ENCODE results near the gene NTRK1.

DNA sequence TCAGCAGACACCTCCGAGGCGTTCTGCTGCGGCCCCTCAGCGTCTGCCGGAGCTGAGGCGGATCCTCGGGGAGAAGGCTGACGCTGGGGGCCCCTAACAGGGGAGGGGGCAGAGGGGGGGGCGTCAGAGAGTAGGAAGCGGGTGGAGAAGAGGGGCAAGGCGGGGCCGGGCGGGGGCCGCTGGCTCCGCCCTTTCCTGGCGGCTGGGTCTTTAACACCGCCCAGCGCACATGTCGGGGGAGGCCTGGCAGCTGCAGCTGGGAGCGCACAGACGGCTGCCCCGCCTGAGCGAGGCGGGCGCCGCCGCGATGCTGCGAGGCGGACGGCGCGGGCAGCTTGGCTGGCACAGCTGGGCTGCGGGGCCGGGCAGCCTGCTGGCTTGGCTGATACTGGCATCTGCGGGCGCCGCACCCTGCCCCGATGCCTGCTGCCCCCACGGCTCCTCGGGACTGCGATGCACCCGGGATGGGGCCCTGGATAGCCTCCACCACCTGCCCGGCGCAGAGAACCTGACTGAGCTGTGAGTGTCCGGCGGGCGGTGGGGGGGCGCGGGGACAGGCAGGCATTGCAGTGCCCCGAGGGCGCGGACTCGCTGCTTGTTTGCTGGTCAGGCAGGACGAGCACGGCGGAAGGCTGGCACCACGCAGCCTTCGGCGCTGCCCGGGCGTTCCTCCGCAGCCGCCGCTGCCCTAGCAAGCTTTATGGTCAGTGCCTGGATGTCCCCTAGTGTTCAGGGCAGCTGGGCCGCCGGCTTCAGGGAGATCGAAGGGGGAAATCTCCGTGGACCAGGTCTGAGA, at the start of gene NTRK1:
- TF ChIP-seq, protein P1, sequence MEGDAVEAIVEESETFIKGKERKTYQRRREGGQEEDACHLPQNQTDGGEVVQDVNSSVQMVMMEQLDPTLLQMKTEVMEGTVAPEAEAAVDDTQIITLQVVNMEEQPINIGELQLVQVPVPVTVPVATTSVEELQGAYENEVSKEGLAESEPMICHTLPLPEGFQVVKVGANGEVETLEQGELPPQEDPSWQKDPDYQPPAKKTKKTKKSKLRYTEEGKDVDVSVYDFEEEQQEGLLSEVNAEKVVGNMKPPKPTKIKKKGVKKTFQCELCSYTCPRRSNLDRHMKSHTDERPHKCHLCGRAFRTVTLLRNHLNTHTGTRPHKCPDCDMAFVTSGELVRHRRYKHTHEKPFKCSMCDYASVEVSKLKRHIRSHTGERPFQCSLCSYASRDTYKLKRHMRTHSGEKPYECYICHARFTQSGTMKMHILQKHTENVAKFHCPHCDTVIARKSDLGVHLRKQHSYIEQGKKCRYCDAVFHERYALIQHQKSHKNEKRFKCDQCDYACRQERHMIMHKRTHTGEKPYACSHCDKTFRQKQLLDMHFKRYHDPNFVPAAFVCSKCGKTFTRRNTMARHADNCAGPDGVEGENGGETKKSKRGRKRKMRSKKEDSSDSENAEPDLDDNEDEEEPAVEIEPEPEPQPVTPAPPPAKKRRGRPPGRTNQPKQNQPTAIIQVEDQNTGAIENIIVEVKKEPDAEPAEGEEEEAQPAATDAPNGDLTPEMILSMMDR (IDR thresholded peaks at IDR 0.05): no peak
- TF ChIP-seq POLR2A (IDR thresholded peaks at IDR 0.05): no peak

Data from breast epithelium (tissue), 3 donors.